HG03354 (cell line): ENCODE data around the gene HMGB4.

ENCODE experiments used
- ATAC-seq: cut with Tn5 transposase; IDR thresholded peaks from one replicate; pipeline ENCODE4 v1.9.1; 2021; ENCODE audit warnings: mild to moderate bottlenecking; ENCODE audit not compliant: unreplicated experiment, poor library complexity, severe bottlenecking

The HMGB4 gene

DNA sequence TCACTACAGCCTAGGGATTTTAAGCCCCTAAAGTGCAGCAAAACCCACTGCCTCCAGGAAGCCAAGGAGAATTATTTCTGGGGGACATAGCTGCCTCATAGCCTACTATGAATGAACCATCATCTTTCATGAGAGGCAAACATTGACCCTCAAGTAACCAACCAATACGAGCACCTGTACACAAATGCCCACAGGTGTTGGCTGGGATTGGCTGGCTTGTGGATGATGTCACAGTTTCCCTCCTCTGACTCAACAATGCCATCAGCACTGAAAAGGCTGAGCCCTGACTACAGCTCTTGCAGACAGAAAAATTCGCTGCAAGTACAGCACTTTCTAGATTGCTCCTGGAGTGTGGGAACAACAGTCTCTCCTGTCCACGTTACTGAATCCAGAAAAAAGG, at the start of gene HMGB4:
TSS of gene HMGB4 (plus strand) at position 301 of the 400 bp plus-strand sequence. CDS start 113 bp downstream, outside the sequence.
- ATAC-seq = no peak

DNA sequence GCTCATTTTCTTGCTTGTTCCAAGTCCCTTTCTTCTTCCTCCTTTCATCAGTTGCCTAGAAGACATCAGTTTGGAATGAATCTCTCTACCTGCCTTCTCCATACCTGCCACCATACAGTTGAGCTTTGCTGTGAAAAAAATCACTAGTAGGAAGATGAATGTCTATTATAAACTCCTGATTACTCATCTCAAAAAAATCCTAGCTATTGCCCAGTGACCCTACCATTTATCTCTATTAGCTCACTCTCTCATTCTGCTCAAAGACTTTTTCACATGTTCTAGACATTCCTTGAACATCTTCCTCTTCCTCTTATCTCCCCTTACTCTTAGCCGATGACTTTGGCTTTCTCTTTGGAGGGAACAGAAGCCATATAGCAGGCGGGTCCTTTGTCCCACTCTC, 49.7 kb upstream of the HMGB4 start:
- no peak for ATAC-seq

DNA sequence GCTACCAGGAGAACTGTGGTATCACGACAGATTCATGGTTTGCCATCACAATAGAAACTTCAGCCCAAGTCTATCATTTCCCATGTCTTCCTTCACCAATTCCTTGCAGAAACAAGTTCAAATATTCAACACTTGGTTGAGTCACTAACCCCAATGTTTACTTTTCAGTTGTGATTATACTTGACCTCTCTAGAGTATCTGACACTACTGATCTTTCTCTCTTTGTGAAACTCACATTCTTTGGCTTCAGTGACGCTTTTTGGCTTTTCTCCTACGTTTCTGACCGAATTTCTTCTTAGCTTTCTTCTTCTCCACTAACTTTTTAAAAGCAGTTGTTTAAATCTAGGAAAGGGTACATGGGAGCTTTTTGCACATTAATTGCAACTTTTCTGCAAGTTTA, 48.8 kb upstream of the HMGB4 start:
- no peak for ATAC-seq

GRCh38 chr1:33818071-33818470, 45.8 kb upstream of the HMGB4 start:
- no peak for ATAC-seq

DNA sequence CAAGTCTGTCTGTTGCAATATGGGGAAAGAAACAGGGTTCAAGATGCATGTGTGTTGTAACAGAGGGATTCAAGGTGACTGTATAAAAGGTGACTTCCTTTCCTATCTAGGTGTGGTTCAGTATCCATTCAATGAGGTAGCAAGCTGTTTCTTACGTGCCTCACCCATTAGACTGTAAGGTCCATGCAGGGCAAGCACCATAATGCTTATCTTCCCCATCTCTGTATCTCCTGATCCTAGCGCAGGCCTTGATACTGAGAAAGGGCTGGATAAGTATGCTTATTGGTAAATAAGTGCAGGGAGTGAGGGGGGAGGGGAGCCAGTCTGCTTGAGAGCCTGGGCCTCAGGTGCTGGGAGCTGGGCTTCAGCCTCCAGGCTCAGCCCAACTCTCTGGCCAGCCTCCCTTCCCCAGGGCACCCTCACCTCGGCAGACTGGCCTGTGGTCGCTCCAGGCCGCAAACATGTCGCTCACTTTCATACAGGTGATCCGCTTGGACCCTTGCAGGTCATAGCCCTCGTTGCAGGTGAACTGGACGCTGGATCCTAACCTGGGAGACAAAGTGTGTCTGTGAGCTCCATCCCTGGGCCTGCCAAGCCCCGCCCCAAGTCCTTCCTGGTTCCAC, 44.5 kb upstream of the HMGB4 start:
- no peak for ATAC-seq

GRCh38 chr1:33819913-33820311, 44.0 kb upstream of the HMGB4 start:
- no peak for ATAC-seq

DNA sequence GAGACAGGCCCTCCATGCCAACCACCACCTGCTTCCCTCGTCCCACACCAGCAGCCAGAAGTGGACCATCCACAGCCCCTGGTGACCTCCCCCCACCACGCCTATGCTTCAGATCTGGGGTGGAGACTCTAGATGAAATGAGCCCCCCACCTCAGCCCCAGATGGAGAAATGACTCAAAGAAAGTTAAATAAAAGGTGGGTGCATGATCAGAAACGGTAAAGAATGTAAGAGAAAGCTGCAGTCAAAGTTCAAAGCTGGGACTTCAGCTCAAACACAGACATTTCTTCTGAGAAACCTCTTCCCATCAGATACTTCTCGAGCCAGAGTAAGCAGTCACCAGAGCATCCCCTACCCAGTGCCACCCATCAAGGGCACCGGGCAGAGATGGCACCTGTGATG, 43.1 kb upstream of the HMGB4 start:
- no peak for ATAC-seq

- ATAC-seq = no peak
These were observed 42.6 kb upstream of the HMGB4 start for GRCh38 chr1:33821291-33821690.

GRCh38 chr1:33822396-33822795, 41.5 kb upstream of the HMGB4 start:
- ATAC-seq = no peak

GRCh38 chr1:33823401-33823800, 40.5 kb upstream of the HMGB4 start:
- no peak for ATAC-seq

- ATAC-seq = no peak
These were observed 40.0 kb upstream of the HMGB4 start for GRCh38 chr1:33823830-33824229.

- no peak for ATAC-seq
These were observed 39.6 kb upstream of the HMGB4 start for GRCh38 chr1:33824321-33824720.

DNA sequence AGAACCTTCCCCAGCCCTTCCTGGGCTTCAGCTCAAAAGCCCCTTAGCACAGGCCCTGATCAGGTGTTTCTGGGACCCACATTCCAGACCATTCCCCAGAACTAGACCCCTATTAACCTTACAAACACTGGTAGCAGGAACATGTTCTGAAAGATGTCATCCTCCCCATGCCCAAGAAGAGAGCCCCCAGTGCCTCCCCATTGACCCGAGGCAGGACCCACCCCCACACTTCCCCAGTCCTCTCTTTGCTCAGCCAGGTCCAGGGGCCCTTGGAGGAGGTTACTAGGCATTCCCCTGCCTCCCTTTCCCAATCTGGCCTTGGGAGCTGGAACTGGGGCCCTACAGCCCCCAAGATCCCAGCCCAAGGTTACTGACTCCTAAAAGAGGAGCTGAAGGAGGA, 38.9 kb upstream of the HMGB4 start:
- ATAC-seq = no peak

GRCh38 chr1:33825506-33825905, 38.4 kb upstream of the HMGB4 start:
- no peak for ATAC-seq

DNA sequence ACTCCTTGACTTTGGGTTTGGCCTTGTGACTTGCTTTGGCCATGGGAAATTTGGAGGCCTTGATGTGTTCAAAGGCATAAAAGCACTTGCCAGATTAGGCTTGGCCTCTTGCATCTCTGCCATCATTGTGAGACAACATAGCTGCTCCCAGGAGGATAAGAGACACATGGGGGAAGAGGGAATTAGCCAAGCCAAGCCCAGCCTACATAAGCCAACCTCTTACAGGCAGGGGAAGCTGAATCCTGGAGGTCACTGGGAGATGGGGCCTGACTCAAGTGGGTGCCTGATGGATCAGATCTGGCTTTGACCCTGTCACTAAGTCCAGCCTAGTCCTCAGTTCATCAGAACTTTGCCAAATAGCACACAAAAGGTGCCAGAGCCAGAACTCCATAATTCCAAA, 37.6 kb upstream of the HMGB4 start:
- no peak for ATAC-seq

DNA sequence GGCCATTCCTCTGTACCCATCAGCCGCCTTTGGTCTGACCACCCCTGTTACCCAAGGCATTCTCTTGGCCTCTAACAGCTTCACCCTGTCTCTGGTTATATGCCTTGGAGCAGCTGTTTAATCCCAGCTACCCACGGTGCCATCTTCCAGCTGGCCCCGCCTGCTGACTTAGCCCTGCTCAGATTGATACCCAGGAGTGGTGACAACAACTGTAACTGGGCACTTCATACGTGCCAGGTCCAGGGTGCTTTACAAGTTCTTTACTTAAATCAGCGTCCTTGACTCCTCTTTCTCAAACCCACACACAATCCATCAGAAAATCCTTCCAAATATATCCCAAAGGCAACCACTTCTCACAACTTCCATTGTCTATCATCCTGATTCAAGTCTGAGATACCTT, 37.2 kb upstream of the HMGB4 start:
- ATAC-seq = no peak

- no peak for ATAC-seq
These were observed 35.8 kb upstream of the HMGB4 start for GRCh38 chr1:33828059-33828458.

- no peak for ATAC-seq
These were observed 35.2 kb upstream of the HMGB4 start for GRCh38 chr1:33828654-33829053.

DNA sequence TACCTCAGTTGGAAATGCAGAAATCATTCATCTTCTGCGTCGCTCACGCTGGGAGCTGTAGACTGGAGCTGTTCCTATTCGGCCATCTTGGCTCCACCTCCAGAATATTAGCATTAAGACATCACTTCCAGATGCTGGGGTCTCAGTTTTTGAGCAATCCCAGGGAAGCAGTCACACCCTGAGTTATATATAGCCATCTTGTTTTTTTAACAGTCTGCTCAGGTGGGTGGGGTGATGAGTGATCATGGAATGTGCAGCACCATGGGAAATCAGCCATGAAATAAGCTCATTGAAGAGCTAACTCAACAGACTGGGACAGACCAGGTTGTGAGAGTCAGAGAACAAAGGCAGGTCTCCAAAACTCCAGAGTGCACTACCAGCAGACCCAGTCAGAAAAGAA, 27.0 kb upstream of the HMGB4 start:
- ATAC-seq = no peak

DNA sequence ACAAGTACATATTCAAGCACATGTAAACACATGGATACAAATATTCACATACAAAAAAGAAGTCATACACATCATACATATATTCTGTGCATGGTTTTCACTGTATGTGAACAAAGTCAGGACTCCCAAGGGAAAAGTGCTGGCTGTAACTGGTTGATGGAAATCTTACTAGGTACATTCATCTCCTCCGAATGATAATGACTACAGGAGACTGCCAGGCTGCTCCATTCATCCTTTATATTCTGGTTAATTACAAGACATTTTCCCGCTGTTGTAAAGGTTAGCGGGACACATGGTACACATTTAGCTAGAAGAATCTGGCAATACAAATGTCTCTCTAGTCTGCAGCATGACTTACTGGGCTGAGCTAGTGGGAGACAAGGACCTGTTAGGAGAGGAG, 26.2 kb upstream of the HMGB4 start:
- ATAC-seq = no peak

GRCh38 chr1:33841494-33841893, 22.4 kb upstream of the HMGB4 start:
- ATAC-seq = no peak

GRCh38 chr1:33842348-33842747, 21.5 kb upstream of the HMGB4 start:
- ATAC-seq = no peak
